ENCODE measurements around the gene FN3KRP. TPM values are rescaled to one million over a fixed set of nuclear protein-coding genes. Genes with fewer than 3 reads are reported as not detected.

FN3KRP gene
- total and polyA plus RNA-seq, 2 donors (not counting 1 experiment from before 2014, with no cell fraction given) = 16.8 to 44.2 TPM

- no peaks in the 10 kb centered on the region for H3K27me3 Mint-ChIP-seq
- no peak overlapping the region for H3K27ac Mint-ChIP-seq
- no peaks in the 10 kb centered on the region for H3K4me1 Mint-ChIP-seq
- H3K4me3 Mint-ChIP-seq = no peak overlapping the region
- Histone ChIP-seq H3K9me3 (ENCODE audit: control extremely low read depth in 1 of 3, control insufficient read depth in 2 of 3, insufficient read depth in 1 of 3, low read length in 2 of 3) (peaks cover 0 to 28% (median 5%) of the 10 kb centered on the region in 3 donors), H3K27ac (ENCODE audit: low read length in 2 of 2) (no peak overlapping the region), H3K4me3 (ENCODE audit: control extremely low read depth in 1 of 5, extremely low read depth in 1 of 5, insufficient read depth in 1 of 5, low read depth in 2 of 5, low read length in 4 of 5) (no peak overlapping the region), H3K4me2 (replicated peaks; ENCODE audit: low read depth, low read length, poor library complexity, severe bottlenecking) (no peak overlapping the region), H2AFZ (ENCODE audit: insufficient read depth, low read depth, low read length, poor library complexity, severe bottlenecking) (no peak overlapping the region), H3K36me3 (replicated peaks in 1 of 2; ENCODE audit: control extremely low read depth in 1 of 2, control insufficient read depth in 1 of 2, extremely low read depth in 1 of 2, insufficient read depth in 2 of 2, low read length in 1 of 2) (no peaks in the 10 kb centered on the region), H3K79me2 (ENCODE audit: control insufficient read depth, insufficient read depth, low read length) (no peaks in the 10 kb centered on the region), H3K4me1 (ENCODE audit: control insufficient read depth in 2 of 2, insufficient read depth in 2 of 2, low read length in 2 of 2) (no peaks in the 10 kb centered on the region), H3K9ac (ENCODE audit: low read length) (no peak overlapping the region), H4K20me1 (ENCODE audit: control insufficient read depth, insufficient read depth, low read length, poor library complexity, severe bottlenecking) (no peaks in the 10 kb centered on the region), H3K27me3 (replicated peaks in 1 of 4; ENCODE audit: control extremely low read depth in 1 of 4, control insufficient read depth in 3 of 4, insufficient read depth in 4 of 4, low read length in 3 of 4) (no peaks in the 10 kb centered on the region)
- ATAC-seq (ENCODE audit: low read depth) = no peak
- TF ChIP-seq CTCF (IDR thresholded peaks at IDR 0.05) = no peak
- TF ChIP-seq EZH2 (IDR thresholded peaks at IDR 0.05; ENCODE audit: borderline replicate concordance, insufficient read depth, low read depth, low read length, poor library complexity, severe bottlenecking) = no peak
- CTCF ChIA-PET = no interaction called here
- H3K9me3 Mint-ChIP-seq (ENCODE audit: insufficient read depth) = peaks cover 3% of the 10 kb centered on the region
- intact Hi-C loops (cut with micrococcal nuclease) = no loop called here
- POLR2A ChIA-PET = no interaction called here
- 93% methylated on average over 2 of the region's 8 CpGs for WGBS (ENCODE audit: insufficient coverage)
- DNase-seq = no peak
Observed at GRCh38 chr17:82745524-82745923, 29.0 kb downstream of the FN3KRP start.

- peaks cover 11% of the 10 kb centered on the region for H4K20me1 ChIP-seq (ENCODE audit: control insufficient read depth, insufficient read depth, low read length, poor library complexity, severe bottlenecking)
- H3K9me3 ChIP-seq (ENCODE audit: control extremely low read depth in 1 of 3, control insufficient read depth in 2 of 3, insufficient read depth in 1 of 3, low read length in 2 of 3) = peaks cover 0 to 21% (median 0%) of the 10 kb centered on the region in 3 donors
- peaks cover 7% of the 10 kb centered on the region for H3K4me1 Mint-ChIP-seq
- H2AFZ ChIP-seq (ENCODE audit: insufficient read depth, low read depth, low read length, poor library complexity, severe bottlenecking) = no peak overlapping the region
- CTCF ChIA-PET = interaction anchor here (0.7 kb wide), 1 partner anchor 7 kb away, joined by 3 read pairs; no protein-coding TSS in a partner anchor
- no peak overlapping the region for H3K4me3 Mint-ChIP-seq
- no peaks in the 10 kb centered on the region for H3K27me3 Mint-ChIP-seq
- H3K9ac ChIP-seq (ENCODE audit: low read length) = no peak overlapping the region
- H3K36me3 ChIP-seq (replicated peaks in 1 of 2; ENCODE audit: control extremely low read depth in 1 of 2, control insufficient read depth in 1 of 2, extremely low read depth in 1 of 2, insufficient read depth in 2 of 2, low read length in 1 of 2) = no peaks in the 10 kb centered on the region
- DNase-seq (no peak), ATAC-seq (ENCODE audit: low read depth) (no peak)
- H3K4me2 ChIP-seq (replicated peaks; ENCODE audit: low read depth, low read length, poor library complexity, severe bottlenecking) = no peak overlapping the region
- no peak overlapping the region for H3K27ac Mint-ChIP-seq
- H3K4me3 ChIP-seq (ENCODE audit: control extremely low read depth in 1 of 5, extremely low read depth in 1 of 5, insufficient read depth in 1 of 5, low read depth in 2 of 5, low read length in 4 of 5) = no peak overlapping the region
- 96% methylated on average over 16 of the region's 16 CpGs for WGBS (ENCODE audit: insufficient coverage)
- no peaks in the 10 kb centered on the region for H3K79me2 ChIP-seq (ENCODE audit: control insufficient read depth, insufficient read depth, low read length)
- intact Hi-C loops (cut with micrococcal nuclease) = no loop called here
- no peak for TF ChIP-seq CTCF (IDR thresholded peaks at IDR 0.05)
- TF ChIP-seq EZH2 (IDR thresholded peaks at IDR 0.05; ENCODE audit: borderline replicate concordance, insufficient read depth, low read depth, low read length, poor library complexity, severe bottlenecking) = no peak
- POLR2A ChIA-PET = interaction anchor here (0.6 kb wide), 1 partner anchor 33 kb away, joined by 5 read pairs; no protein-coding TSS in a partner anchor
- H3K27me3 ChIP-seq (replicated peaks in 1 of 4; ENCODE audit: control extremely low read depth in 1 of 4, control insufficient read depth in 3 of 4, insufficient read depth in 4 of 4, low read length in 3 of 4) = no peaks in the 10 kb centered on the region
- H3K4me1 ChIP-seq (ENCODE audit: control insufficient read depth in 2 of 2, insufficient read depth in 2 of 2, low read length in 2 of 2) = peaks cover 7 to 13% of the 10 kb centered on the region in 2 donors
- H3K9me3 Mint-ChIP-seq (ENCODE audit: insufficient read depth) = peaks cover 3% of the 10 kb centered on the region
- H3K27ac ChIP-seq (ENCODE audit: low read length in 2 of 2) = no peak overlapping the region
Observed at GRCh38 chr17:82748756-82749155, 32.2 kb downstream of the FN3KRP start.
